Measurements from ENCODE around the gene PAX8.
"Not testable (repeated sequence)": the region's sequence is repeated elsewhere in the genome, so short reads cannot be mapped to it uniquely, and the experiment has no call there.

Gene PAX8

DNA sequence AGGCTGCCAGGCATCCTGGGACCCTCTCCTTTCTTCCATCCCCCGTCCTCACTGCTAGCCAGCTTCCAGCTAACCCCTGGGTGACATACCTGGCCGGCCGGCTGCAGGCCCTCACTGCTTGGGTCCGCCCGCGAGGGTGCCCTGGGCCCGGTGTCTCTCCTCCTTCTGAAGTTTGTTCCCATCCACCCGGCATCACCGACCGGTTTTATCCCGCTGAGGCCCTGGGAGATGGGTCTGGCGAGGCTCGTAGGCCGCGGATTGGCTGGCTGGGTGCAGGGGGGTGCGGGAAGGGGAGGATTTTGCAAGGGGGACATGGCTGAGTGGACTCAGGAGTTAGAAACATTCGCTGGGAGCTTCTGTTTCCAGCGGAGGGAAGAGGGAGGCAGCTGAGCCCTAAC lies at the start of gene PAX8:
Gene PAX8, minus strand, starts transcription at position 180 of the 398 bp plus-strand sequence. CDS start 527 bp downstream, outside the sequence.
- DNase-seq (ENCODE audit: extremely low read depth in 1 of 2, low read depth in 1 of 2) = no peak

DNA sequence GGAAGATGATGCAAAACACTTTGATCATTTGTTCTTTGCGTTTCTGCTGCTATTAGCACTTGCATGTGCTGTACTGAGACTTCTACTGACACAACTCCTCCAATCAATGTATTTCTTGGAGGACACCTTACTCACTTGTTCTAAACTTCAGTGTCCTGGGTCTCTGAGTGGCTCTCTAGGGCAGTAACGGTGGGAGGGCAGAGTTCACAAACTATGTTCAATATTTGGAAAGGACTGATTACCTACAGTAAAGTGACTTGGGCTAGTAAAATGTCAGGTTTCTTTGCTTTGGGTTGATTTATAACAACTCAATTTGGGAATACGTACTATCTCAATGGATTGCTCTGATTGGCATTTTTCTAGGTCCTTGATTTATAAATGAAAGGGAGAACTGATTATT lies 49.3 kb upstream of the PAX8 start:
- no peak for DNase-seq (ENCODE audit: extremely low read depth in 1 of 2, low read depth in 1 of 2)

DNA sequence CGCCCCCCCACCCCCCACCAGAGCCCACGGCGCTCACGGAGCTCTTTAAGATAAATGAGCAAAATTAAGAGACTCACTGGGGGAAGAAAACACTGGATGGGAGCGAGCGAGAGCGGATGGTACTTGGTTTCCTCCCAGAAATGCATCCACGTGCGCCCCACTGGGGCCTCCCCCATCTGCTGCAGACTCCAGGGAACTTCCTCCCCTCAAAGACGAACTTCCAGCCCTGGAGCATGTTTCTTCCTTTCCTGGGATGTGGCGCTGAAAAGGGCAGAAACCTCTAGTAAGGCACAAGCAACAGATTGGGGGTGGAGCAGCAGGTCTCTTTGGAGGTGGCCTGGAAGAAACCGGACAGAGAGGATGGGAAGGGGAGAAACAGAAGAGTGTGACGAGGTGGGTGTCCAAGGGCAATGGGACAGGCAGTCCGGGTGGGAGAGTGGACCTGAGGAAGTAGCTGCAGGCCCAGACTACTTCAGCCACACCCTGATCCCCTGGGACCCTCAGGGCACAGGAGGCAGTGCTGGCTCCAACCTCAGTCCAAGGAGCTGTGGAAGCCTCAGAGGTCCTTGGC lies 46.5 kb upstream of the PAX8 start:
- not testable (repeated sequence) for DNase-seq (ENCODE audit: extremely low read depth in 1 of 2, low read depth in 1 of 2)

DNA sequence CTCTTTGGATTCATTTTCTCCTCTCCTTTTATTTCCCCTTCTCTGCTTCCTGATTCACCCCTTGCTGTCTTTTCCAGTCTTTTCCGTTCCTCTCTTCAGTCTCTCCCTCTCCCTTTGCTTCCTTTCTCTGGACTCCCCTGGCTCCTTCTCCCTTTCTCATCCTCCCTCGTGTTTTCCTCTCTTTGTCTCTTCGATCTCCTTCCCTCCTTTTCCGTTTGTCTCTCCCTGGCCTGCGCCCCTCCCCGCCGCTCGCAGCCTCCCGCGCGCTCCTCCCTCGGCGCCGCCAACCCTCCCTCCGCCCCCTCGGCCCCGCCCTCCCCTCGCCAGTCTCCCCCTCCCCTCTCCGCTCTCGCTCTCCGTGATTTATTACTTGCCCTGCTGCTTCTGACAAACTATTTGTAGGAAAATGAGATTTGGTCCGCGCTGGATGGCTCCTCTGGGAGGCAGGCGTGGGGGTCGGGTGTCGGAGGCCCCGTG lies 46.0 kb upstream of the PAX8 start:
- DNase-seq (ENCODE audit: extremely low read depth in 1 of 2, low read depth in 1 of 2) = peak; percentile 6 to 9

DNA sequence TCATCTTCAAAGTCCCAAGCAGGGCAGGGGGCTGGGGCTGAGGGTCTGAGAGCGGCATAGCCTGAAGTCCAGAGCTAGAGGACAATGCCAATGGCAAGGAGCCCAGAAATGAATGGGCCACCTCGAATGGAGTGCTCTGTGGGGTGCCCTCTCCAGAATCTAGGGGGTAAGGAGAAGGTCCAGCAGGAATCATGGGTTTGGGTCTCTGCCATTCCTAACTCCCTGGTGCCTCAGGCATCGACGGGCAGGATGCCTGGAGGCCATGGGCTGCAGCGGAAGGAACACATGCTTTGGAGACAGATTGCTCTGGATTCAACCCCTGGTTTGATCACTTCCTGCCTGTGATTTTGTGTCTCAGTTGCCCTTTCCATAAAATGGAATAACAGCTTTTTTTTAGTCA lies 44.4 kb upstream of the PAX8 start:
- DNase-seq (ENCODE audit: extremely low read depth in 1 of 2, low read depth in 1 of 2) = not testable (repeated sequence)

DNA sequence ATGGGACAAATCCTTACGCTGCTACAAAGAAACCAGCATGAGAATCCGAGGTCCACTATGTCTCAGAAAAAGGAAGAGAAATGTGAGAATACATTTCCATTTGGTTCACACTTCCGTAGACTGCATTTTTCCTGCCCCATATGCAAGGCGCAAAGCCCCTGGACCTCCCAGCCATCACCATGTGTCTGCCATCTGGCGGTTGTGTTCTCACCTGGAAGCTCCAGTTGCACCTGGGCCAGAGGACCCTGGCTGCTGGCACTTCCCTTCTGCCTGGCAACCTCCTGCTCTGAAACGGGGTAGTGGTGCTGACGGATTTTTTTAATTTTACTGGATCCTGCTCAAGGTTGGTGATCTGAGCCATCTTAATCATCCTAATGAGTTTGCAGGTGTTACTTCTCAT lies 41.4 kb upstream of the PAX8 start:
- DNase-seq (ENCODE audit: extremely low read depth in 1 of 2, low read depth in 1 of 2) = not testable (repeated sequence)

DNA sequence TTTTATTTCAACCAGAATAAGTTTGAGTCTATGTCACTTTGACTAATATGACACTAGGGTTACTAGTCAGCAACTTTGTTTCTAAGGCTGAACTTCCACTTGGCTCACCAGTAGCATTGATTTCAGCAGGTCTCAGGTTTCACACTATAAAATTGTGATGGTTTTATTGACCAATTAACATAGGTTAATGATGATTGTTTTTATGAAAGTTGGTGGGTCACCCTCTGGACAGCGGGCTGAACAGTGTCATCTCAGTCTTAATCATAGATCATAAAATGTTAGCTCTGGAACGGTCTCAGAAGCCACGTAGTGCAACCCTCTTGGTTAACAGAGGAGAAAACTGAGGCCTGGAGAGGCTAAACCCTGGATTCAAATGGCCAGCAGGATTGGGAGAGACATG lies 40.2 kb upstream of the PAX8 start:
- DNase-seq (ENCODE audit: extremely low read depth in 1 of 2, low read depth in 1 of 2) = not testable (repeated sequence)

DNA sequence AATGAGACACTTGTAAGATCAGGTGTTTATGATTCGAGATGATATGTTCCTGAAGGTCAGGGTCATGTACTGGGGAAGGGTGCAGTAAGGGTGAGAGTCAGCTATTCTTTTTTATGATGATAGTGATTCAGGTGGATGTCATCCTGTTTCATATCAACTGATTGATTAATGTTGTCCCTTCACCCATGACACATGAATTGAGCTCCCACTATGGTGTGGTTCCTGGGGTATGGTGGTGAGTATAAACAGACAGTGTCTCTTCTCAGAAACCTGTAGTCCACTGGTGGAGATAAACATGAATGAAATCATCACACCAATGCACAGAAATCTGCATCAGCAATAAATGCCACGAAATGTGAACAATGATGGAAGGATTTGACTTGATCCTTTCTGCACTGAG lies 37.4 kb upstream of the PAX8 start:
- no peak for DNase-seq (ENCODE audit: extremely low read depth in 1 of 2, low read depth in 1 of 2)

DNA sequence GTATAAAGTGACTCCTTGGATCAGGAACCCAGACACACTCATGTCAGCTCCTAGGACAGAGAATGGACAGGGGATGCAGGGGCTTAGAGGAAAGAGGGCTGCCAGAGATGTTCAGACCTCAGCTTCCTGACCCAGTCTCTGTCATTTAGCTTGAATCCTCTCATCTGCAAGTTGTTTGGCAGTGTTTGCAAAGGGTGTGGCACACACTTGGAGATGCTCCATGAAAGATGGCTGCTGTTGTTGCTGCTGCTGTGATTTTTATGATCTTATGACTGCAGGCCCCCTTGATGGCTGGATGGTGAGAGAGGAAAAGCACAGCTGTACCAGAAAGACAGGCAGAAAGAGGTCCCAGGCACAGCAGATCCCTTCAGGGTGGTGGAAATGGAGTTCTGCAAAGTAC lies 35.9 kb upstream of the PAX8 start:
- not testable (repeated sequence) for DNase-seq (ENCODE audit: extremely low read depth in 1 of 2, low read depth in 1 of 2)

DNA sequence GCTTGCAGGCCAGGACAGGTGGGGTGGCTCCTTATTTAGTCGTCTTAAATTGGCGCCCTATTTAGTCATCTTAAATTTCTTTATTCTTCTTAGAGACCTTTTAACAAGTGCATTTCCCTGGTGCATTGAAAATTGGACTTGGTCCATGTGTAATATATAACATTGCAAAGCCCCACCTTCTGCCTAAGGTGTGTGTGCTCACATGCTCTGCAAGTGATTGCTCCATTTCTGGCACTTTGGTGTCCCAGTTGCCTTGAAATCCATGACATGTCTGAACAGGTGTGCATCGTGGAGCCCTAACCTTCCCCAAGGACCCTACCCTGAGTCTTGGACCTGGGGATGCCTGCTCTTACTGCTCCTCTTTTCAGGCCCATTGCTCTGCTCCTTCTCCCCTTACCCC lies 35.5 kb upstream of the PAX8 start:
- not testable (repeated sequence) for DNase-seq (ENCODE audit: extremely low read depth in 1 of 2, low read depth in 1 of 2)

DNA sequence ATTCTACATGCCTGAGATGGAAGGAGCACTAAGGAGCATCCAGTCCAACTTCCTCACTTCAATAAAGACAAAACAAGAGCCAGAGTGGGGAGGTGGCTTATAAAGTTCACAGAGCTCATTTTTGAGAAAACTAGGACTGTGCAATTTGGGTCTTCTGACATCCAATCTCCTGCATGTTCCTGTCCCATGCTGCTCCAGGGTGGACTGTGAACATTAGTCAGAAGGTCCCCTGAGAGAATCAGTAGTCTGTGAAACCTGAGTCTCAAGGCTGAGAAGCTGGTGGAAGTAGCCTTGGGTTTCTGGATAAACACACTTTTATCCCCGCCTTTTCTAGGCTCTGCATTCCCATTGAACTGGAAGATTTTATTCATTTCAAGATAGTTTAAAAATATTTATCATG lies 33.1 kb upstream of the PAX8 start:
- DNase-seq (ENCODE audit: extremely low read depth in 1 of 2, low read depth in 1 of 2) = not testable (repeated sequence)

DNA sequence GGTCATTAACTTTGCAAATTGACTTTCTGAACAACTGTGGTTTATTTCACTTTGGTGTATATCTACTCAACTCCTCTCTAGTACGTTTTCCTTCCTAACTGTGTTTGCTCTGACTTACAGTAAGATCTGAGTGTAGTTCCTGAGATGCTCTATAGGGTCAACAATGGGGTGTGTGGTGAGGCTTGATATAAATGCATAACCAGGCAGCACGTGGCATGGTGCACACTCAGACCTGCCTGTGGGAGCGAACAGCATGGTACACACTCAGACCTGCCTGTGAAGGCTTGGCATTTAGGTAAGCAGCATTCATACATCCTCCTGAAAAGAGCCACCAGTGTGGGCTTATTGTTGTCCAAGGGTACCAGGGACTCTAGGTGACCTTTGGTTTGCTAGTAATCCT lies 32.5 kb upstream of the PAX8 start:
- DNase-seq (ENCODE audit: extremely low read depth in 1 of 2, low read depth in 1 of 2) = not testable (repeated sequence)

DNA sequence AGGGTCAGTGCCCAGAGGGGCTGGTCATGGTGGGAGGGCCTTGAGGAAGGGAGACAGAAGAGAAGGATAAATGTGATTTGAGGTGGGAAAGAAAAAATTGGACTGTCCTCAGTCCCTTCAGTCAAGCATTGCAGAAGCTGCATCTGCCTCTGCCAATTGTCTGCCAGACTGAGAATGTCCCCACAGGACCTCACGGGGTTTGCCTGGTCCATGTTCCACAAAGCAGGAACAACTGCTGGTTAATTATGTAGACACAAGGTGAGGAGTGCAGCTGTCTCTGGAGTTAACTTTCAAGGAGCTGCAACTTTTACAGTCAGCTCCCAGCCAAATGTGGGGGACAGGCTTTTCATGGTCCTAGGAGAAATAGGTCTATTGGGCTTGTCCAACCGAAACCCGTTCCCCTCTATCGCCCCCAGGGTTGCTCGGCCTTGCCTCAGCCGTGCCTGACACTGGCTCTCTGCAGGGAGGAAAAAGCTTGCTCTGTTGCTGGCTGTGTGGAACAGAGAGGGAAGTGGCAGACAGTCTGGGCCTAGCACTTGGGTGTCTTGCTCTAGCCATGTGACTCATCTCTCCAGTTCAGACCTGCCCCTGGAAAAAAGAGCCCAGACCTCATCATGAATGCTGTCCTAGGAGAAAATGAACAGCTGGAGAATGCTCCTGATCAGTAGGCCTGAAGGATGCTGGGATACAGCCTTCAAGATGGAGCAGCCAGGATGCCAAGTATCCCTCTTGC lies 31.1 kb upstream of the PAX8 start:
- no peak for DNase-seq (ENCODE audit: extremely low read depth in 1 of 2, low read depth in 1 of 2)

DNA sequence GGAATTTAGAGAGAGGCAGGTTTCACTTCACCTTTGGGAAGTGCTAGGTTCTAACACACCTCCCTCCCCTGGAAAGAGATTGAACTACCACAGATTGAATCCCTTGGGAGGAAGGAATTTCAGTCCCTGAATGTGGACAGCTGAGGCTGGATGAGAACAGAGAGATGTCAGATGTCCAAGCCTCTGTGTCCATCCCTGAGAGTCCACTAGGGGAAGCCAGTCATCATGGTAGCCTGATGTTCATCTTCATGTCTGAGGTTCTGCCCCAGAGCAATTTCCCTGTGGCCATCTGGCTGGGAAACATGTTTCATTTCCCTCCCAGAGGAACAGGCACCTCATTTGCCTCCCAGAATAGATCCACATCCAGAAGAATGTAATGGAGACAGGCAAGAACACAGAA lies 30.1 kb upstream of the PAX8 start:
- not testable (repeated sequence) for DNase-seq (ENCODE audit: extremely low read depth in 1 of 2, low read depth in 1 of 2)

DNA sequence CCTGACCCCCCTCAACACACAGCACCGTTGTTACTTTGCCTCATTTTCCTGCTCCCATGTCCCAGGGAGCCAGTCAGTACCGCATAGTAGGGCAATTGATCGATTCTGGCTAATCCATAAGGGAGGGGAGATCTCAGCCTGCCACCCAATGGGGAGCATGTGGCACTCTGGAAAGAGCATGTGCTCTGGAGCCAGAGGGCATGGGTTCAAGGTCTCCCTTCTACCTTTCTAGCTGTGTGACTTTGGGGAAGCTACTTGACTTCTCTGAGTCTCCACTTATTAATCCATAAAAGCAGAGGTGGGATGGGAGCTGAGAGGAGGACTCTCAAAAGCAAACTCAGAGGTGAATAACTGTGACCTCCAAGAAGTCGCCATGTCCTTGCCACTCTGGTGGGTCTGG lies 27.5 kb upstream of the PAX8 start:
- DNase-seq (ENCODE audit: extremely low read depth in 1 of 2, low read depth in 1 of 2) = not testable (repeated sequence)

DNA sequence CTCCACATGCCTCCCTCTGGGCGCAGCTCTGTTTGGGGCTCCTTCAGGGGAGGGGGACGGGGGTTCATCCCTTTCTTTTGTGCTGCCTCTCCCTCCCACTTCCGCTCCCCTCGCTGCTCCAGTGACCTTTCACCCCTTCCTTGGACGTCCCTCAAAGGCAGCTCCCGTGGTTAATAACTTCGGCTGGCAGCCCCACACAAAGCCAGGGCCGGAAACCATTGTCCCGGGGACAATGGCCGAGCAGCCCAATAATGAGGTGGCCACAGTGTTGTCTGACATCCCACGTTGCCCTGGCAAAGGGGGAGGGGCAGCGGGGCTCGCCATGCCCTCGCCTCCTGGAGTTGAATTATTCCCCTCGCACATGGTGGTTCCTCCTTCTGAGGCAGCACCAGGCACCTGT lies 27.0 kb upstream of the PAX8 start:
- DNase-seq (ENCODE audit: extremely low read depth in 1 of 2, low read depth in 1 of 2) = not testable (repeated sequence)

DNA sequence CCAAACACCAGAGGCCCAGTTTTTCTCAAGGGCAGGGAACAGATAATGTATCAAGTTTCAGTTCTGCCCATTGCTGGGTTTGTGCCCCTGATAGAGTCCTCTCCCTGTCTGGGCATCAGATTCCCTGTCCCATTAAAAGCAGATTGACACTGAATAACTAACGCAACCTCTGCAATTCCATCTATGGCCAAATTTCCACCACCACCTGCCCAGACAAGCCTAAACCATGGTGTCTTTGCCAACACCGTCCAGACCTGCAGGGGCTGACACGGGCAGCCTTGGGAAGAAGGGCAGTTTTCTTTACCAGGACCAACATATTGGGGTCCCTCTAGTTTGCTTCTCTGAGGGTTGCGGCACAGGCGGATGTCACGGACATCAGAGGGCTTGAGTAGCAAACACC lies 26.4 kb upstream of the PAX8 start:
- DNase-seq (ENCODE audit: extremely low read depth in 1 of 2, low read depth in 1 of 2) = no peak

DNA sequence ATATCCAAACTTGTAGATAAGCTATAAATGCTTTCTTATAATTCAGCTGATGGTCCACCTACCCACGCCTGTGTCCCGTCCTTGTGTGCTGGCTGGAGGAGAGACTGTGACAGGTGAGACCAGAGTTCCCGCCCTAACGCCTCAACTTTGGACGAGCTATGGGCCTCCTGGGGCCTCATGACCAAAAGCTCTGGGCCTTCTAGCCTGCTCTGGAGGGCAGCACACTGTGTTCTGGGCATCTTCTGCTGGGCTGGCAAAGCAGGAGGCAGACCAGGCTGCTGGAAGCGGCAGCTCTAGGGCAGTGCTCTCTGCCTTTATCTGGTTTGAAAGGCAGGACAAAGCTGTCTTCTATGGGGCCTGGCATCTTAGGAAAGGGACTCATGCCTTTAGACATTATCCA lies 26.0 kb upstream of the PAX8 start:
- no peak for DNase-seq (ENCODE audit: extremely low read depth in 1 of 2, low read depth in 1 of 2)

DNA sequence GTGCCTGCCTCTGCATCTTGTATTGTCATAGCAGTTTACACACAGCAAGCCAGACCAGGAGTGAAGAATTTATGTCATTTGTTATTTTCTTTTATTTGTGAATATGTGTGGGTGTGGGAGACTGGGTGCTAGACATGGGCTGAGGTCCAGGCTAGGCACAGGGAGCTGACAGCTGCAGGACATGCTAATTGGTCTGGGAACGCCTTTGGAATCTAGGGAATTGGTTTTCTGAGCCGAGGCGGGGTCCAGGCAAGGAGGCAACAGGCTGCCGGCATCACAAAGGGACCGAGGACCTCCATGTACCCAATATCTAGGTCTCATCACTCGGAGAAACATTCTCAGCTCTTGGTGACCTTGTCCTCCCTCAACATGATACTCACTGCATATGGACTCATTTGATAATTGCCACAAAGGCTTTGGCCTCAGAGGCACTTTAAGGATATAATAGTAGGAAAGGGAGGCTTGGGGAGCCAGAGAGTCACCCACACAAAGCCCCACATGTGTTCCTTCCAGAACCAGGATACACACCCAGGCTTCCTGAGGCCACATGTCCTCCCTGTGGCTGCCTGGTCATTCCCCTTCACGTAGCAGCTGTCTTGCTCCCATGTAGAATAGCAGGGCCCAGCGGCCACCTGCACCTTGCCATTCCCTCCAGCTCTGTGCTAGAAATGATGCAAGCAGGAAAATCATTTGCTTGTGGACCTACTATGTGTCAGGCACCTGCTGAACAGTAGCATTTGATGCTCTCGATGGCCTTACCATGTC lies 23.7 kb upstream of the PAX8 start:
- not testable (repeated sequence) for DNase-seq (ENCODE audit: extremely low read depth in 1 of 2, low read depth in 1 of 2)

DNA sequence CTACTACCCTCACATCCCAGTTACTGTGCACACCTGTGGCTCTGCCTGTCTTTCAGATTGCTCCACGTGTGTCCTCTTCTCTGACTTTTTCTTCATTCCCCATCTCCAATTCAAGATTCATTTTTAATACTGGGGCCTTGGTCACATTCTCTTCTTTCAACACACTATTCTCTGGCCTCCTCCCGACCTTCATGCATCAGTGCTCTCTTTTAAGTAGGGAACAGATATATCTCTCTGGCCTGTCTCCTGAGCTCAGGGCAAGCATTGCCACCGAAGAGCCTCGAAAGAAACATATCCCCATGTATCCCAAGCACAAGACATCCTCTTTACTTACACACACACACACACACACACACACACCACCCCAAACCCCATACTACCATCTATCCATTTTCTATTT lies 21.6 kb upstream of the PAX8 start:
- DNase-seq (ENCODE audit: extremely low read depth in 1 of 2, low read depth in 1 of 2) = no peak

DNA sequence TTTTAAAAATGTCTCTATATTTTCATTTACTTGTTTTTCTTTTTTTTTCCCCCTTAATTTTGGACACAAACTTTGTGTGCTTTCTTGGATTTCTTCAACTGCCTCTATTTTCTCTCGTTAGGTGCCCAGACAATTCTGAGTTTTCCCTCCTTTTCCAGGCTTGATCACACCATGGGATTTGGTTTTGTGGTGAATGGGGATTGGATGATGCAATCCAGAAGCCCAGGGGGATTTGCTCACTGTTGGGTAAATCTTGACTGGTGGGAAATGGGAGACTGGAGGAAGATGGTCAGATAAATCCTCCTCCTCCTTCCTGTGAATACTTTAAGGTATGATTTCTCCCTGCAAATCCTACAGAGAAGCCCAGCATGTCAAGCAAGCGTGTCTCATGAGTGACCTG lies 19.5 kb upstream of the PAX8 start:
- no peak for DNase-seq (ENCODE audit: extremely low read depth in 1 of 2, low read depth in 1 of 2)

DNA sequence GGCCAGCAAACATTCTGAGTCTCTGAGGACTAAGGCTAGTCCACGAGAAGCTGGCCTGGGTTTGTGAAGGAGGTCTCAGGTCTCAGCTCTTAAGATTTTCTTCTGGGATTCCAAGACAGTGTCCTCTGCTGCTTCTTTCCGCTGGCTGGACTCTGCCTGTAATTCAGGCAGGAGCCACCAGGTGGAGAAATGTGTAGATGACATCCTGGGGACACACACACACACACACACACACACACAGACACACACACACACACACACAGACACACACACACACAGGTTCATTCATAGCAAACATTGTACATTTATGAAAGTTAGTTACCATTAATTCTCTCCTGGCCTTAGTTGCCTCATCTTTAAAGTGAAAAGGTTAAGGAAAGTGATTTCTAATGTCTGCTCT lies 18.9 kb upstream of the PAX8 start:
- not testable (repeated sequence) for DNase-seq (ENCODE audit: extremely low read depth in 1 of 2, low read depth in 1 of 2)

Data from activated CD8-positive, alpha-beta memory T cell treated with anti-CD3 and anti-CD28 coated beads for 1 hour (primary cell).